ENCODE measurements around the gene TMTC4.

GRCh38 chr13:100608906-100609305, 65.7 kb downstream of the TMTC4 start:
- TF ChIP-seq CTCF (IDR thresholded peaks at IDR 0.05) (no peak), EZH2phosphoT487 (IDR thresholded peaks at IDR 0.05) (no peak)
